ENCODE results near the gene AKT1. TPM values are rescaled to one million over a fixed set of nuclear protein-coding genes. Genes with fewer than 3 reads are reported as not detected.
"Not testable (repeated sequence)": the region's sequence is repeated elsewhere in the genome, so short reads cannot be mapped to it uniquely, and the experiment has no call there.

The AKT1 gene
- total RNA-seq, 1 donor from 2014 or later: 123 TPM

DNA sequence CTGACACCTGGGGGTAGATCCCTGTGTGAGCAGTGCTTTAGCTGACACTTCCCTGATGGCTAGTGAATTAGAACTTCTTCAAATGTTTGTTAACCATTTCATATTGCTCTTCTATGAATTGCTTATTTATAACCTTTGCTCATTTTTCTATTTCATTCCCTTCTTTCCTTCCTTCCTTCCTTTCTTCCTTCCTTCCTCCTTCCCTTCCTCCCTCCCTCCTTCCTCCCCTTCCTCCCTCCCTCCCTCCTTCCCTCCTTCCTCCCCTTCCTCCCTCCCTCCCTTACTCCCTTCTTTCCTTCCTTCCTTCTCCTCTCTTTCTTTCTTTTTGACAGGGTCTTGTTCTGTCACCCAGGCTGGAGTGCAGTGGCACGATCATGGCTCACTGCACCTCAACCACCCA is 46.2 kb upstream of the AKT1 start:
- peaks cover 6% of the 10 kb centered on the region for H3K4me1 Mint-ChIP-seq (ENCODE audit: unreplicated experiment)
- H3K9me3 Mint-ChIP-seq: no peaks in the 10 kb centered on the region
- H3K27me3 Mint-ChIP-seq: peaks cover 84% of the 10 kb centered on the region
- no peak overlapping the region for H3K27ac Mint-ChIP-seq
- DNase-seq (ENCODE audit: extremely low spot score, unreplicated experiment): no peak
- no peaks in the 10 kb centered on the region for H3K36me3 Mint-ChIP-seq
- TF ChIP-seq, protein P1, sequence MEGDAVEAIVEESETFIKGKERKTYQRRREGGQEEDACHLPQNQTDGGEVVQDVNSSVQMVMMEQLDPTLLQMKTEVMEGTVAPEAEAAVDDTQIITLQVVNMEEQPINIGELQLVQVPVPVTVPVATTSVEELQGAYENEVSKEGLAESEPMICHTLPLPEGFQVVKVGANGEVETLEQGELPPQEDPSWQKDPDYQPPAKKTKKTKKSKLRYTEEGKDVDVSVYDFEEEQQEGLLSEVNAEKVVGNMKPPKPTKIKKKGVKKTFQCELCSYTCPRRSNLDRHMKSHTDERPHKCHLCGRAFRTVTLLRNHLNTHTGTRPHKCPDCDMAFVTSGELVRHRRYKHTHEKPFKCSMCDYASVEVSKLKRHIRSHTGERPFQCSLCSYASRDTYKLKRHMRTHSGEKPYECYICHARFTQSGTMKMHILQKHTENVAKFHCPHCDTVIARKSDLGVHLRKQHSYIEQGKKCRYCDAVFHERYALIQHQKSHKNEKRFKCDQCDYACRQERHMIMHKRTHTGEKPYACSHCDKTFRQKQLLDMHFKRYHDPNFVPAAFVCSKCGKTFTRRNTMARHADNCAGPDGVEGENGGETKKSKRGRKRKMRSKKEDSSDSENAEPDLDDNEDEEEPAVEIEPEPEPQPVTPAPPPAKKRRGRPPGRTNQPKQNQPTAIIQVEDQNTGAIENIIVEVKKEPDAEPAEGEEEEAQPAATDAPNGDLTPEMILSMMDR (conservative IDR thresholded peaks at IDR 0.05): no peak
- no peak overlapping the region for H3K4me3 Mint-ChIP-seq

DNA sequence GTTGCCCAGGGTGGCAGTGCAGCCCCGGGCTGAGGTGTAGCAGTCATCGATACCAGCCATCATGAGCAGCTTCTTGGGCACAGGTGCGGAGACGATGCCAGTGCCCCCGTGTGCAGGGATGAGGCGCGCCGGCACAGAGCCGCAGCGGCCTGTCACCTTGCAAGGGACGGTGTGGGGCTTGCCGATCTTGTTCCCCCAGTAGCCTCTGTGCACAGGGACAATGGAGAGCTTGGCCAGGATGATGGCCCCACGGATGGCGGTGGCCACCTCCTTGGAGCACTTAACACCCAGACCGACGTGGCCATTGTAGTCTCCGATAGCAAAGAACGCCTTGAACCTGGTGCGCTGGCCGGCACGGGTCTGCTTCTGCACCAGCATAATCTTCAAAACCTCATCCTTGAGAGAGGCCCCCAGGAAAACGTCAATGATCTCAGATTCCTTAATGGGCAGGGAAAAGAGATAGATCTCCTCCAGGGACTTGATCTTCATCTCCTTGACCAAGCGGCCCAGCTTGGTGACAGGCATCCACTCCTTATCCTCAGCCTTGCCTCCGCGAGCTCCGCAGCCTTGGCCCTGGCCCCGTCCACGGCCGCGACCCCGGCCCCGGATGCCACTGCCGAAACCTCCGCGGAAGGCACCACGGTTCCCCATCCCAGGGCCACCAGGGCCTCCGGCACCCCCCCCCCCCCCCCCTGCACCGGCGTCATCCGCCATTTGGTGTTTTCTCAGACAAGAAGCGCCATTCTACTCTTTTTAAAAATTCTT is 40.8 kb upstream of the AKT1 start:
- H3K9me3 Mint-ChIP-seq; H3K27ac Mint-ChIP-seq; H3K4me3 Mint-ChIP-seq; H3K36me3 Mint-ChIP-seq; H3K4me1 Mint-ChIP-seq (ENCODE audit: unreplicated experiment); DNase-seq (ENCODE audit: extremely low spot score, unreplicated experiment): not testable (repeated sequence)
- H3K27me3 Mint-ChIP-seq: peaks cover 33% of the 10 kb centered on the region

DNA sequence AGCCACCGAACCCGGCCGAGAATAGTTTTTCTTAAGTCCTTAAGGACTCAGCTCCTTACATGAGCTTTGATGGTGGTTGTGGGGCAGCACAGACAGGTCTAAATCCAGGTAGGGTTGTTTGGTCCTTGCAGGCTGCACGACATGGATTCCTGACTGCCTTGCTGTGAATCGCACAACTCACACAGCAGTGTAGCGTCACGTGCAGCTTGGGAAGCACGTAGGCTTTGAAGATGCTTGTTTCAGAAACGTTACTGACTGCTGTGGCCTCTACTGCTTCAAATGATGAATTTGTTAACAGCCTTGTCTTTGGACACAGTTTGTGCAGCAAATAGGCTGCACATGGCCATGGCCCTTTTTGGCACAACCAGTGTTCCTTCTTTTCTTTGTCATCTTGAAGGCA is 35.2 kb upstream of the AKT1 start:
- no peak overlapping the region for H3K27ac Mint-ChIP-seq
- H3K4me1 Mint-ChIP-seq (ENCODE audit: unreplicated experiment): peaks cover 1% of the 10 kb centered on the region

DNA sequence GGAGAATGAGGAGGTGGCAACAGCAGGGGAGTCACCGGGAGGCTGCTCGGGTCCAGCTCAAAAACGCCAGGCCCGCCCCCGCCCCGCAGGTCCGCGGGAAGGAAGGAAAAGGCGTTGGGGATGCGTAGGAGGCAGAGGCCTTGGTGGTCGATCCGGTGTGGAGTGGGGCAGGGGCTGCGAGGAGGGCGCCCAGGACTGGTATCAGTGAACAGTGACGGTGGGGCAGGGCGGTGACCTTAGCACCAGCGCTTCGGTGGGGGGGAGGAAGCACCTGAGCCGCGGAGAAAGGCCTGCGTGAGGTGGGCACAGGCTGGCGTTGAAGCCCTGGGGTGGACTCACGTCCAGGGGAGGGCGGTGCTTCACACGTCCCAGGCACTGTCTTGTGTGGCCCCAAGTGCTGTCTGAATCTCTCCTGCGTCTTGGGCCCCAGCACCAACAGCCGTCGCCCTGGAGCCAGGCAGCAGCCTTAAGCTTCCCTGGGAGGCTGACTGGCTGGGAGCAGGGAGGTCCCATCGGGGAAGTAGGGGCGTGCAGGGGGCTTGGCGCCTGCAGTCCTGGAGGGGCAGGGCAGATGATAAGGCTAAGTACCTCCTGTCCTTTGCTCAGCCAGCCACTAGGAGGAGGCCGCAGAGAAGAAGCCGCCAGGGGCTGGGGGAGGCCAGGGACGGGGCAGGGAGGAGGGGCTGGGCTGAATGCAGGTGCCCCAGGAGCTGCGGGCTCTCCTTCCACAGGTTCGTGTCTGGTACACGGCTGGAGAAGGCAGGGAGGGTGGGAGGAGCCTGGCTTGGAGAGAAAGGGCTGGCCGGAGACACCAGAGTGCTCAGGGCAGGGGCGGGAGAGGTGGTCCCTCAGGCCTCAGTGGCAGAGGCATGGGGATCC is 31.9 kb upstream of the AKT1 start:
- Mint-ChIP-seq H3K27ac (peak overlapping the region; percentile 46), H3K27me3 (peaks cover 26% of the 10 kb centered on the region), H3K4me1 (ENCODE audit: unreplicated experiment) (peaks cover 5% of the 10 kb centered on the region), H3K4me3 (peak overlapping the region; percentile 86), H3K36me3 (no peaks in the 10 kb centered on the region), H3K9me3 (no peaks in the 10 kb centered on the region)
- TF ChIP-seq, protein P1 (conservative IDR thresholded peaks at IDR 0.05): peak; percentile 75
- no peak for DNase-seq (ENCODE audit: extremely low spot score, unreplicated experiment)

More for the DNA sequence above, 35.2 kb upstream of the AKT1 start:
- H3K27me3 Mint-ChIP-seq: peaks cover 4% of the 10 kb centered on the region
- no peaks in the 10 kb centered on the region for H3K36me3 Mint-ChIP-seq
- H3K4me3 Mint-ChIP-seq: no peak overlapping the region
- TF ChIP-seq, protein P1 (conservative IDR thresholded peaks at IDR 0.05): no peak
- no peak for DNase-seq (ENCODE audit: extremely low spot score, unreplicated experiment)
- H3K9me3 Mint-ChIP-seq: no peaks in the 10 kb centered on the region

- peaks cover 26% of the 10 kb centered on the region for H3K27me3 Mint-ChIP-seq
- DNase-seq (ENCODE audit: extremely low spot score, unreplicated experiment): no peak
- H3K4me1 Mint-ChIP-seq (ENCODE audit: unreplicated experiment): peaks cover 6% of the 10 kb centered on the region
- H3K9me3 Mint-ChIP-seq: no peaks in the 10 kb centered on the region
- peak overlapping the region; percentile 86 for H3K4me3 Mint-ChIP-seq
- H3K36me3 Mint-ChIP-seq: no peaks in the 10 kb centered on the region
- TF ChIP-seq, protein P1 (conservative IDR thresholded peaks at IDR 0.05): no peak
- peak overlapping the region; percentile 46 for H3K27ac Mint-ChIP-seq
These were observed 31.3 kb upstream of the AKT1 start for GRCh38 chr14:104826861-104827176.
